GM23248 (cell line): ENCODE measurements around the gene AFAP1L1. TPM values are rescaled to one million over a fixed set of nuclear protein-coding genes. Genes with fewer than 3 reads are reported as not detected.

Experiments
- DNase-seq: peaks from one replicate; pipeline ENCODE4 v3.0.0-alpha.2; 2015
- H2AFZ ChIP-seq: fragments of 200-600 bp; sonication (generic); 2 replicates; pipeline ENCODE4 v1.6.1; 2016; ENCODE audit warnings: antibody characterized with exemption
- H3F3A ChIP-seq: fragments of 200-600 bp; sonication (generic); 2 replicates; pipeline ENCODE4 v1.6.1; 2016; ENCODE audit warnings: mild to moderate bottlenecking, antibody characterized with exemption, mixed run types; ENCODE audit not compliant: insufficient read depth
- H3K27ac ChIP-seq: fragments of 200-600 bp; sonication (generic); 2 replicates; pipeline ENCODE4 v1.5.1; 2016; ENCODE audit warnings: mild to moderate bottlenecking
- H3K27me3 ChIP-seq: fragments of 200-600 bp; sonication (generic); replicated peaks from 2 replicates; pipeline ENCODE4 v1.6.1; 2016; ENCODE audit warnings: mild to moderate bottlenecking; ENCODE audit not compliant: insufficient read depth
- H3K36me3 ChIP-seq: fragments of 200-600 bp; sonication (generic); 2 replicates; pipeline ENCODE4 v1.6.1; 2016; ENCODE audit warnings: low read depth, mild to moderate bottlenecking
- H3K4me1 ChIP-seq: fragments of 200-600 bp; sonication (generic); 2 replicates; pipeline ENCODE4 v1.6.1; 2016; ENCODE audit warnings: mild to moderate bottlenecking; ENCODE audit not compliant: insufficient read depth
- H3K4me2 ChIP-seq: fragments of 200-600 bp; sonication (generic); one replicate; pipeline ENCODE4 v1.6.1; 2016; ENCODE audit warnings: mild to moderate bottlenecking; ENCODE audit not compliant: unreplicated experiment
- H3K4me3 ChIP-seq: fragments of 200-600 bp; sonication (generic); 2 replicates; pipeline ENCODE4 v1.5.1; 2016; ENCODE audit warnings: mild to moderate bottlenecking
- H3K79me2 ChIP-seq: fragments of 200-600 bp; sonication (generic); 2 replicates; pipeline ENCODE4 v1.6.1; 2016; ENCODE audit warnings: mild to moderate bottlenecking; ENCODE audit not compliant: insufficient read depth
- H3K9ac ChIP-seq: fragments of 200-600 bp; sonication (generic); 2 replicates; pipeline ENCODE4 v1.6.1; 2016; ENCODE audit warnings: mild to moderate bottlenecking
- H3K9me2 ChIP-seq: fragments of 200-600 bp; sonication (generic); 2 replicates; pipeline ENCODE4 v1.6.1; 2016; ENCODE audit warnings: mixed run types, mild to moderate bottlenecking, moderate library complexity; ENCODE audit not compliant: insufficient read depth
- H3K9me3 ChIP-seq: fragments of 200-600 bp; sonication (generic); one replicate; pipeline ENCODE4 v1.6.1; 2017; ENCODE audit warnings: low read depth
- H4K20me1 ChIP-seq: fragments of 200-600 bp; sonication (generic); 2 replicates; pipeline ENCODE4 v1.6.0; 2016; ENCODE audit not compliant: insufficient read depth
- EZH2 ChIP-seq: fragments of 200-600 bp; sonication (generic); IDR thresholded peaks from 2 replicates; pipeline ENCODE4 v1.6.1; 2018; ENCODE audit warnings: antibody characterized with exemption, mild to moderate bottlenecking; ENCODE audit not compliant: insufficient read depth, poor library complexity, severe bottlenecking
- EZH2phosphoT487 ChIP-seq: fragments of 200-600 bp; sonication (generic); IDR thresholded peaks from 2 replicates; pipeline ENCODE4 v1.6.1; 2018; ENCODE audit warnings: antibody characterized with exemption, moderate library complexity, mild to moderate bottlenecking, low read depth; ENCODE audit not compliant: insufficient read depth
- WGBS, 2 experiments: methylation state at CpG; one replicate each; pipeline ENCODE4 v1.1.6; 2015 to 2017; ENCODE audit warnings: low lambda C conversion rate in 2 of 2, low coverage in 1 of 2; ENCODE audit errors: missing lambda C conversion rate in 2 of 2; 5-methylcytosine and 5-hydroxymethylcytosine counted together
- in situ Hi-C: fragments of 300-500 bp; cut with MboI; formaldehyde crosslinking; loops from 2 replicates; pipeline ENCODE4 v1.15.0; 2020
- polyA plus RNA-seq: library from polyadenylated mRNA; unstranded; fragments of >200 nt; fragmentation: Nextera tagmentation; extraction: Ambion mirVana; gene quantifications from 2 replicates; pipeline ENCODE4 v1.2.1, GENCODE V29; 2016
- total RNA-seq: library from RNA; depleted of rRNA; stranded (reverse); fragments of >200 nt; shearing (Covaris generic); gene quantifications from 2 replicates; pipeline ENCODE4 v1.2.3, GENCODE V29; 2014

Gene AFAP1L1
- total and polyA plus RNA-seq, 2 experiments from 2014 or later: 0.76 to 1.3 TPM

GRCh38 chr5:149357370-149358293, 86.0 kb downstream of the AFAP1L1 start, which contains the start of gene PCYOX1L:
PCYOX1L (plus strand) TSS chr5:149358046; CDS start chr5:149358069, 23 bp downstream.
- H3K4me1 ChIP-seq: 0 out of 2 replicates have a peak, but pooled peaks cover 2% of the 10 kb centered on the region
- H3K9me3 ChIP-seq: no peaks in the 10 kb centered on the region
- H3K27me3 ChIP-seq: no peaks in the 10 kb centered on the region
- in situ Hi-C loops: no loop called here
- H3K4me3 ChIP-seq: peak within 1 kb of the TSS; percentile 91
- peak within 1 kb of the TSS; percentile 93 for H2AFZ ChIP-seq
- H3K9ac ChIP-seq: peak within 1 kb of the TSS; percentile 79
- H3K4me2 ChIP-seq: peak within 1 kb of the TSS; percentile 91
- TF ChIP-seq EZH2 (no peak), EZH2phosphoT487 (no peak)
- peaks cover 9% of the 10 kb centered on the region for H3K79me2 ChIP-seq
- peaks cover 22% of the 10 kb centered on the region for H3K36me3 ChIP-seq
- H4K20me1 ChIP-seq: peaks cover 1% of the 10 kb centered on the region; the same call in 1 of the 2 replicates
- DNase-seq: peak; percentile 98
- 3% methylated on average over 39 to 47 of the region's 61 CpGs for WGBS, 2 experiments
- peaks cover 38% of the 10 kb centered on the region for H3F3A ChIP-seq
- no peak within 1 kb of the TSS for H3K27ac ChIP-seq
- H3K9me2 ChIP-seq: no peaks in the 10 kb centered on the region

DNA sequence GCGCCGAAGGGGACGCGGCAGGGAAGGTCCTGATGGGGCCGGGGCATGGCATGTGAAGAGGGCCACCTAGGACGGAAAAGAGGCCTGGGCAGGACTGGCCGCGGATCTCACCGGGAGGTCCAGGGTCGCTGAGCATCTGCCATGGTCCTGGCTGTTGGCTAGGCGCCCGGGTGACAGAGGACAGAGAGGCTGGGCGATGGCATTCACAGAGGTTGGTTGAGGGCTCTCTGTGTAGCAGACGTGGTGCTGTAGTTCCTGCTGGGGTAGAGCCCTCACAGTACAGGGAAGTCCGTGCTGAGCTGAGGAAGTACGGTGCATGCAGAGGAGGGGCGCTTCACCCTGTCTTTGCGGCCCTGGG, 86.6 kb downstream of the AFAP1L1 start:
- peaks cover 16% of the 10 kb centered on the region for H3K36me3 ChIP-seq
- H3K4me2 ChIP-seq: peak overlapping the region; percentile 91
- peak overlapping the region; percentile 79 for H3K9ac ChIP-seq
- no peaks in the 10 kb centered on the region for H3K27me3 ChIP-seq
- 1 to 2% methylated on average over 17 to 18 of the region's 18 CpGs for WGBS, 2 experiments
- H3K4me1 ChIP-seq: 0 out of 2 replicates have a peak, but pooled peaks cover 2% of the 10 kb centered on the region
- H3K9me2 ChIP-seq: no peaks in the 10 kb centered on the region
- DNase-seq: peak; percentile 46
- H3K79me2 ChIP-seq: peaks cover 2% of the 10 kb centered on the region; the same call in 1 of the 2 replicates
- peaks cover 32% of the 10 kb centered on the region for H3F3A ChIP-seq
- H4K20me1 ChIP-seq: no peaks in the 10 kb centered on the region
- peak overlapping the region; percentile 91 for H3K4me3 ChIP-seq
- H2AFZ ChIP-seq: peak overlapping the region; percentile 93
- in situ Hi-C loops: no loop called here
- H3K27ac ChIP-seq: no peak overlapping the region
- TF ChIP-seq EZH2phosphoT487: no peak
- TF ChIP-seq EZH2: no peak
- no peaks in the 10 kb centered on the region for H3K9me3 ChIP-seq

DNA sequence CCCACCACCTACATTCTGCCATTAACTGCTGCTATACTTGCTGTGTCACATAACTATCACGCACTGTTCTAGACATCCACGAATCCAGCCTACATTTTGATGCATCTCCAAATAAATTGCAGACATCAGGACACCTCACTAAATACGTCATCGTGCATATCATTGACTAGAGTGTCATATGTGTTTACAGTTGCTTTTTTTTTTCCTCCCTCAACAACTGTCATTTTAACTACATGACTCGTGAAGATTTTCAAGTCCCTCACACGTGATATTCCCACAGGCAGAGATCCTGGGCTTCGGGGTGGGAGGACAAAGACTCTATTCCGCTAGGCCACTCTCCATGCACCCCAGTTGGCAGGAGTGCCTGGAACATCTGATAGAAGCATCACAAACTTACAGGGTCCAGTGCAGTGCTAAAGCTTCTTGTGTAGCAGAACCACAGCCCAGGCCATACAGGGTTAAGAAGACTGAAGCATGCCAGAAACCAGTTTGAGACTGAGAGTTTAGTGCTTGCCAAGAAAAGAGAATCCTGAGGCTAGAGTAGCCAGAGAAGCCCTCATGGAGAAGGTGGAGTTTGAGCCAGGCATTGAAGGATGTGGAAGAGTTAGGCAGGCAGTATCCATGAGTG, 87.3 kb downstream of the AFAP1L1 start:
- Histone ChIP-seq H3K36me3 (peaks cover 9% of the 10 kb centered on the region), H3K27ac (no peak overlapping the region), H3K9me2 (no peaks in the 10 kb centered on the region), H3K9ac (no peak overlapping the region; the same call in 1 of the 2 replicates), H4K20me1 (no peaks in the 10 kb centered on the region), H2AFZ (peak overlapping the region; percentile 93; the same call in 1 of the 2 replicates), H3K4me1 (0 out of 2 replicates have a peak, but pooled peaks cover 2% of the 10 kb centered on the region), H3K27me3 (no peaks in the 10 kb centered on the region), H3K79me2 (no peaks in the 10 kb centered on the region), H3K4me2 (no peak overlapping the region), H3K9me3 (no peaks in the 10 kb centered on the region), H3K4me3 (peak overlapping the region; percentile 91; the same call in 1 of the 2 replicates), H3F3A (peaks cover 25% of the 10 kb centered on the region)
- DNase-seq: peak; percentile 47
- TF ChIP-seq EZH2: no peak
- TF ChIP-seq EZH2phosphoT487: no peak
- in situ Hi-C loops: no loop called here
- WGBS, 2 experiments: 71 to 73% methylated on average over 8 of the region's 8 CpGs

DNA sequence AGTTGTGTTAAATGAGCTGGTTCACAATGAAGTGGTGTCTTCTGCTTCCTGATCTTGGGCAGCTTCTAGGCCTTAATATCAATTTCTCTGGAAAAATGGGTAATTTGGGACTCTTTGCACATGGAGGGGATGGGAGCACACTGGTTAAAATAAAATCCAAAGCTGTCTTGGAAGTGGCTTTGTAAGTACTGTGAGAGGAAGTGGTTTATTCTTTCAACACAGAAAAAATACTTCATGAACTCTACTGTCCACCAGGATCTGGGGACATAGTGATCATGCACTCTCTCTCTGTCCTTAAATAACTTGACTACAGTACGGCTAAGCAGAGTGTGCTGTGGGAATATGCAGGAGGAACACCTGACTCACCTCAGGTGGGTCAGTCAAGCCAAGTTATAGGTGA, 88.6 kb downstream of the AFAP1L1 start:
- Histone ChIP-seq H3K79me2 (no peaks in the 10 kb centered on the region), H3K4me2 (no peak overlapping the region), H3K9ac (no peak overlapping the region), H3K4me3 (no peak overlapping the region), H3K9me2 (no peaks in the 10 kb centered on the region), H3K4me1 (0 out of 2 replicates have a peak, but pooled peaks cover 2% of the 10 kb centered on the region), H3K27ac (no peak overlapping the region), H3K36me3 (no peaks in the 10 kb centered on the region), H3F3A (peaks cover 13% of the 10 kb centered on the region), H3K27me3 (no peaks in the 10 kb centered on the region), H4K20me1 (no peaks in the 10 kb centered on the region), H3K9me3 (no peaks in the 10 kb centered on the region), H2AFZ (no peak overlapping the region)
- in situ Hi-C loops: no loop called here
- no peak for DNase-seq
- WGBS, 2 experiments: 89 to 94% methylated on average over 1 of the region's 1 CpG
- TF ChIP-seq EZH2 (no peak), EZH2phosphoT487 (no peak)
